ENCODE results near the gene CDH19.

The CDH19 gene

DNA sequence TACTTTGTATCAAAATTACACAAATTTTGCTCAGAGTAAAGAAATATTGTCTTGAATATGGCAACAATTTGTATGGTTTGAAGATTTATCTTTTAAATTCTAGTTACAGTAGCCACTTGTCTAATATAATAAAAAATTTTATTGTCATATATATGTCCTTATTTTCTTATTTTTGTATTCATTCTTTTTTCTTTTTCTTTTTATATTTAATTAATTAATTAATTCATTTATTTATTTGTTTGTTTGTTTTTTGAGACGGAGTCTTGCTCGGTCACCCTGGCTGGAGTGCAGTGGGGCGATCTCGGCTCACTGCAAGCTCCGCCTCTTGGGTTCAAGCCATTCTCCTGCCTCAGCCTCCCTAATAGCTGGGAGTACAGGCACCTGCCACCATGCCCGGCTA lies 3.7 kb upstream of the CDH19 start:
- TF ChIP-seq, protein P1, sequence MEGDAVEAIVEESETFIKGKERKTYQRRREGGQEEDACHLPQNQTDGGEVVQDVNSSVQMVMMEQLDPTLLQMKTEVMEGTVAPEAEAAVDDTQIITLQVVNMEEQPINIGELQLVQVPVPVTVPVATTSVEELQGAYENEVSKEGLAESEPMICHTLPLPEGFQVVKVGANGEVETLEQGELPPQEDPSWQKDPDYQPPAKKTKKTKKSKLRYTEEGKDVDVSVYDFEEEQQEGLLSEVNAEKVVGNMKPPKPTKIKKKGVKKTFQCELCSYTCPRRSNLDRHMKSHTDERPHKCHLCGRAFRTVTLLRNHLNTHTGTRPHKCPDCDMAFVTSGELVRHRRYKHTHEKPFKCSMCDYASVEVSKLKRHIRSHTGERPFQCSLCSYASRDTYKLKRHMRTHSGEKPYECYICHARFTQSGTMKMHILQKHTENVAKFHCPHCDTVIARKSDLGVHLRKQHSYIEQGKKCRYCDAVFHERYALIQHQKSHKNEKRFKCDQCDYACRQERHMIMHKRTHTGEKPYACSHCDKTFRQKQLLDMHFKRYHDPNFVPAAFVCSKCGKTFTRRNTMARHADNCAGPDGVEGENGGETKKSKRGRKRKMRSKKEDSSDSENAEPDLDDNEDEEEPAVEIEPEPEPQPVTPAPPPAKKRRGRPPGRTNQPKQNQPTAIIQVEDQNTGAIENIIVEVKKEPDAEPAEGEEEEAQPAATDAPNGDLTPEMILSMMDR (IDR thresholded peaks at IDR 0.05) = no peak

DNA sequence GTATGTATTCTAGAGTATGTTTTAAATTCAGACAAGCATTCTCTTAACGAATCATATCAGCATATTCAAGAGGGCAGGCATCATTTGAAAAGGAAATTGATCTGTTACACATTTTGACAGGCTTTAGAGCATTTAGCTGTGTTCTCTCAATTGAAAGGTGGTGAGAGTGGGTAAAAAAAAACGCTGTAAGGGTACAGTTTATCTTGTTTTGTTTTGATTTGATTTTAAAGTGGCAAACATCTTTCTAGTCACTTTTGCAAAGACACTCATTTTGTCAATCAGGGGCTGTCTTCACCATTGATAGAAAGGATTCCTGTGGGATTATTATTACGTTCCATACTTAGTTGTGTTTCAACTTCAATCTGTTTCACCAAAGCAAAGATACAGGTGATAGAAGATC lies 2.2 kb downstream of the CDH19 start:
- TF ChIP-seq, protein P1 (IDR thresholded peaks at IDR 0.05) = no peak

DNA sequence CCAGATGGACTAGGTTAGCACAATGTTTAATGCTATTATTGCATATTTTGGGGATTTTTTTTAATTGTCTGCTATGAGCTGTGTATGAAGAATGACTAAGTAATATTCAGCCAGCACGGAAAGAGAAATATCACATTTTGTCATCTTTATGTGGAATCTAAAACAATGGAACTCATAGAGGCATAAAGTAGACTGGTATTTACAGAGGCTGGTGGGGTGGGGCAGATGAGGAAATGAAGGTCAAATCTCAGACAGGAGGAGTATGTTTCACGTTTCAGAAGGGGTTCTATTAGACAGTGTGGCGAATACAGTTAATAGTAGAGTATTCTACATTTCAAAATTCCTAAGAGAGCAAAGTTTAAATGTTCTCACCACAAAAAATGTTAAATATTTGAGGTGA lies 4.7 kb downstream of the CDH19 start:
- TF ChIP-seq, protein P1 (IDR thresholded peaks at IDR 0.05) = no peak

DNA sequence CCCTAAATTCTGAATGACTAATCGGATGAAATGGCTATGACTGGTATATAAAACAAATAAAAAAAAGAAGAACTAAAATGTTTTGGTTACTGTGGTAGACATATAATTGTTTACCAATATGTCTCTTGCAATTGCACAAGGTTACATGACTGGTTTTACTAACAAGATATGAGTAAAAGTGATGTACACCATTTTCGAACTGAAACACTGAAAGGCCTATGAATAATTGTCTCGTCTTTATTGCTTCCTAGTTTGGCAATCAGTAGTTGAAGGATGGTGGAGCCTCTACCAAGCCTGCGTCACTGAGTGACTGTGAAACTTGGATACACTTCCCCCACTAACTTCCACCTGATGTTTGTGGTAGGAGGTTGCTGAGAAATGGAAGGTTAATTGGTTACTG lies 16.5 kb downstream of the CDH19 start:
- TF ChIP-seq, protein P1 (IDR thresholded peaks at IDR 0.05) = no peak

DNA sequence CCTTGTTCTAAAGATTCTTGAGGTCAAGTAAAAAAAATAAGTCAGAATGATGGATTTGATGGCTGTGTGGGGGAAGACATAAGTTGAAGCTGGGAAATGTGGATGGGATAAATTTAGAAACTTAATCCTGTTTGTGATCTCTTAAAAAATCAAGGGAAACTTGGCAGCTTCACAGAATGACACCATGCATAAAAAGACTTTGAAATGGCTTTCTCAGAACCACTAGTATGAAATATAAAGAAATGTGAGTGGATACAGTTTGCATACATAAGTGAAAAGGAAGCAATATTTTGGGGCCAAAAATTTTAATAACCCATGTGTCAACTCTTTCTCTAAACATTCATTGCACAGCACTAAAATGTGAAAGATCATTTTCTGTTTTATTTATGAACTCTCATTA lies 21.7 kb downstream of the CDH19 start:
- TF ChIP-seq, protein P1 (IDR thresholded peaks at IDR 0.05) = no peak

DNA sequence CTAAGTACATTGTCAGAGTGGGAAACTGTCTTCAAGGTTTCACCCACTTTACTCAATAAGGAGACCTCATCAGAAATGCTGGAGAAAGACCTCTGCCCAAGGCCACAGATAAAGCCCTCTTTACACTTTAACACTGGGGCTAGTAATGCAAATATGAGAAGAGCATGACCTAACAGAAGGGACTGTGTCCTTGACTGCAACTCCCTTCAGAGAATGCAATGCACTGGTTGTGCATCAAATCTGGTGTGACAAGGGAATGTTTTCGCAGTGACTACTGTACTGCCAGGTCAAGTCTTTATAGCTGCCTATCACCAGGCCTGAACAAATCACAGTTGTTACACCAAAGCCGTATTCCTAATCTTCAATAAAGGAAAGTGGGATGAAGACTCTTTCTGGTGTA lies 28.6 kb downstream of the CDH19 start:
- TF ChIP-seq, protein P1 (IDR thresholded peaks at IDR 0.05) = no peak

DNA sequence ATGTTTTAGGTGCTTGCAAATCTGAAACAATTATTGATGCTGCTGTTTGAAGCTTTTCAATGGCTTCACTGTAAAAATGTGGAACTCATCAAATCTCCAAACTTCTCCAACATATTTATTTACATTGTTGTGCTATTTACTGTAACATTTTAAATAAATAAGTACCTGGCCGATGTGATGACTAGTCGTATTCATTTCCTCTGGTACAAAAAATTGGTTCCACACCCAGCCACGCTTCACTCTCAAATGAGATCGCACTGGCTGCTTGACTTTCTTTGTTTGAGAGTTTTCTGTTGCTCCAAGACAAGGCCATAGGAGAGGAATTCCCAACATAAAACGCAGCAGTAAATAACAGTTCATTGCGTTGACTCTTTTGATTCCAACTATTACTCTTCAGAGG lies 32.0 kb downstream of the CDH19 start:
- TF ChIP-seq, protein P1 (IDR thresholded peaks at IDR 0.05) = no peak

DNA sequence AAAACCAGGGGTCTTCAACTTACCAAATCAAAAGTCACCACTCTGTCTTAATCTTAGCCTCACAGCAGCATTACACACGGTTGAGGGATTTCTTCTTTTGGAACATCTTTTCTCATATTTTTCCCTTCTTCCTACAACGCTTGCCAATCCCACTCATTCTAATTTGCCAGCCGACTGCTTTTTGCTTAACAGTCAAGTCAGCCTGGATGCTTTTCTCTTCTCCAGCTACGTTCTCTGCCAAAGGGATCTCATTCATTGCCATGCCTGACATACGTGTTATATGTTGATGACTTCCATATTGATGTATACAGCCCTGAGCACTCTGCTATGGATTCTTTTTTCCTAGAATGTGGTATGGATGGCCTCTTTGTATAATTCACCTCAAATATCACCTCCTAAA lies 37.3 kb downstream of the CDH19 start:
- TF ChIP-seq, protein P1 (IDR thresholded peaks at IDR 0.05) = no peak
